DOHH2 (cell line): ENCODE results near the gene LDHAL6A.

Source experiments
- EZH2phosphoT487 ChIP-seq: fragments of 200-600 bp; sonication (generic); IDR thresholded peaks from 2 replicates; pipeline ENCODE4 v1.6.1; 2017; ENCODE audit warnings: borderline replicate concordance, mild to moderate bottlenecking, antibody characterized with exemption, low read length, moderate library complexity, mixed read lengths
- TF ChIP-seq, protein P1 (sequence below): fragments of 200-600 bp; sonication (generic); IDR thresholded peaks from one replicate; pipeline ENCODE4 v1.5.1; 2014; ENCODE audit warnings: antibody characterized with exemption, mild to moderate bottlenecking, low read depth, low read length; ENCODE audit not compliant: poor library complexity, severe bottlenecking

DNA sequence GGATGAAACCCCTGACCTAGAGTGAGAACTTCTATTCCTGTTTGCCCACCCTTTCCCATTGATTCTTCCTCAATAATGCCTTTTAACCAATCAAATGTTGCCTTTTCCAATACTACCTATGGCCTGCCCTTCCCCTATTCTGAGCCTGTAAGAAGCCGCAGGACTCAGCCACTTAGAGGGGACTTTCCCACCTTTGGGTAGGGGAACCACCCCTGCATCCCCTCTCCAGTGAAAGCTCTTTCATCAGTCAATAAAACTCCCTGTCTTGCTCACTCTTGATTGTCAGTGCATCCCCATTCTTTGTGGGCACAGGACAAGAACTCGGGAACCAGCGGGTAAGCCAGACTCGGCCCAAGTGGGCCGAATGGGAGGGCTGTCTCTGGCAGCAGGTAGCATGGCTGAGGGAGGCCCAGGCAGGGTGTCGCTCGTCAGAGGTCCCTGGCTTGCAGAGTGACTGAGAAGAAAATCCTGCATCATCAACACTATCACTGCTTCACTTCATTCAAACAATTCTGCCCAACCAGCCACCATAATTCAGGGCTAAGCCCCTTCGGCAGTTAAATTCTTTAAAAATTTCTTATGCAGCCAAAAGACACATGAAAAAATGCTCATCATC, 30.4 kb downstream of the LDHAL6A start:
- TF ChIP-seq, protein P1, sequence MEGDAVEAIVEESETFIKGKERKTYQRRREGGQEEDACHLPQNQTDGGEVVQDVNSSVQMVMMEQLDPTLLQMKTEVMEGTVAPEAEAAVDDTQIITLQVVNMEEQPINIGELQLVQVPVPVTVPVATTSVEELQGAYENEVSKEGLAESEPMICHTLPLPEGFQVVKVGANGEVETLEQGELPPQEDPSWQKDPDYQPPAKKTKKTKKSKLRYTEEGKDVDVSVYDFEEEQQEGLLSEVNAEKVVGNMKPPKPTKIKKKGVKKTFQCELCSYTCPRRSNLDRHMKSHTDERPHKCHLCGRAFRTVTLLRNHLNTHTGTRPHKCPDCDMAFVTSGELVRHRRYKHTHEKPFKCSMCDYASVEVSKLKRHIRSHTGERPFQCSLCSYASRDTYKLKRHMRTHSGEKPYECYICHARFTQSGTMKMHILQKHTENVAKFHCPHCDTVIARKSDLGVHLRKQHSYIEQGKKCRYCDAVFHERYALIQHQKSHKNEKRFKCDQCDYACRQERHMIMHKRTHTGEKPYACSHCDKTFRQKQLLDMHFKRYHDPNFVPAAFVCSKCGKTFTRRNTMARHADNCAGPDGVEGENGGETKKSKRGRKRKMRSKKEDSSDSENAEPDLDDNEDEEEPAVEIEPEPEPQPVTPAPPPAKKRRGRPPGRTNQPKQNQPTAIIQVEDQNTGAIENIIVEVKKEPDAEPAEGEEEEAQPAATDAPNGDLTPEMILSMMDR, result no peak
- TF ChIP-seq EZH2phosphoT487, result no peak
